Mucosa of rectum (tissue), 2 donors: ENCODE results near the gene VWA5B2.
"Not testable (repeated sequence)": the region's sequence is repeated elsewhere in the genome, so short reads cannot be mapped to it uniquely, and the experiment has no call there.

ENCODE experiments used
- H3K27ac ChIP-seq, 2 donors: one replicate each; pipeline ENCODE4 v1.7.0; 2013; ENCODE audit warnings: inconsistent platforms in 2 of 2, low read depth in 2 of 2, low read length in 2 of 2
- H3K27me3 ChIP-seq, 2 donors: one replicate each; pipeline ENCODE4 v1.7.0; 2013; ENCODE audit warnings: low read length in 2 of 2; ENCODE audit not compliant: control insufficient read depth in 2 of 2, insufficient read depth in 2 of 2
- H3K36me3 ChIP-seq, 2 donors: one replicate each; pipeline ENCODE4 v1.7.0; 2013; ENCODE audit warnings: low read length in 2 of 2; ENCODE audit not compliant: control insufficient read depth in 2 of 2, insufficient read depth in 2 of 2
- H3K4me1 ChIP-seq, 2 donors: one replicate each; pipeline ENCODE4 v1.7.0; 2013; ENCODE audit warnings: low read length in 2 of 2, mild to moderate bottlenecking in 1 of 2; ENCODE audit not compliant: control insufficient read depth in 2 of 2, insufficient read depth in 2 of 2
- H3K4me3 ChIP-seq, 2 donors: one replicate each; pipeline ENCODE4 v1.7.0; 2013; ENCODE audit warnings: low read length in 2 of 2
- H3K9ac ChIP-seq, 2 donors: one replicate each; pipeline ENCODE4 v1.7.0; 2013; ENCODE audit warnings: low read length in 2 of 2, low read depth in 1 of 2, mild to moderate bottlenecking in 1 of 2
- H3K9me3 ChIP-seq, 2 donors: one replicate each; pipeline ENCODE4 v1.7.0; 2013; ENCODE audit warnings: low read length in 2 of 2; ENCODE audit not compliant: control insufficient read depth in 2 of 2
- donor health status: healthy.
- donor health status: Normal muscosa, but diverticular disease.

VWA5B2 gene

GRCh38 chr3:184257083-184257915 is 27.9 kb downstream of the VWA5B2 start:
- Histone ChIP-seq H3K4me1 (peaks cover 4 to 5% of the 10 kb centered on the region in 2 donors), H3K27ac (no peak overlapping the region), H3K9ac (no peak overlapping the region), H3K36me3 (no peaks in the 10 kb centered on the region), H3K9me3 (no peaks in the 10 kb centered on the region), H3K27me3 (peaks cover 16 to 19% of the 10 kb centered on the region in 2 donors), H3K4me3 (no peak overlapping the region)

DNA sequence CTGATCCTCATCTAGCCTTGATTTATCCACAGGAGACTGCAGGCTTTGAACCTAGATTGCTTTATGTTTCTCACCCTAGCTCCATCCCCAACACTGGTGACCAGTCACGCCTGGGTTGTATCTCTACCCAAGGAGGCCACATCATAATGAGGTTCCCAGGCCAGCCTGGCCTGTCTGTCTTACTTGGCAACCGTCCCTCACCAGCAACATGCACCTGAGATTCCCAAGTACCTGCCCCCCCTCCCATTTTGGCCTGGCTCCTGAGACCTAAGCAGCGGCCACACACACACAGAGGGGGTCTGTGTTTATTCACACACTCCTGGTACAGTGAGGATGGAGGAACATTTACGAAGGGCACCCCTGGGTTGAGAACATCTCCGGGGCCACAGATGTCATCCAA is 29.5 kb downstream of the VWA5B2 start:
- Histone ChIP-seq H3K4me1 (peaks cover 4 to 5% of the 10 kb centered on the region in 2 donors), H3K27me3 (peaks cover 23 to 24% of the 10 kb centered on the region in 2 donors), H3K4me3 (no peak overlapping the region)

DNA sequence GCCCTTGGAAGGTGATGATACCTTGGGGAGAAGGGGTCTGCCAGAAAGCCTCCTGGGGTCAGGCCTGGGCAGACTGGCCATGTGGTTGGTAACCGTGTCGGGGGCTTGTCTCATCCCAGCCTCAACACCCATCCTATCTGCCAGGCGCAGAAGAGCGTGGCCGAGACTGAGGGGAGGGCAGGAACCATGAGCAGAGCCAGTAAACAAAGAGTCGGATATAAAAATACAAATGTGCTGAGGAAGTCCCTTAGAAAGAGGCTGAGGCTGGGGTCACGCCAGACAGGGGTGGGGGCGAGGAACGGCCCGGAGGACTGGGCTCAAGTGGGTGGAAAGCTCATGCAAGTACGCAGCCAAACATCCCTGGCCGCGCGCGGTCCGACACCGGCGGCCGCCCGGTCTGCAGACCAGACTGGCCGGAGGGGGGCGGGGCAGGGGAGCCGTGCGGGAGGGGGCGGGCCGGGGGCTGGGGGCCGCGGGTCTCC is 30.1 kb downstream of the VWA5B2 start:
- Histone ChIP-seq H3K4me3 (no peak overlapping the region), H3K9ac (no peak overlapping the region), H3K9me3 (no peaks in the 10 kb centered on the region), H3K27ac (no peak overlapping the region), H3K36me3 (no peaks in the 10 kb centered on the region), H3K27me3 (peaks cover 24 to 25% of the 10 kb centered on the region in 2 donors), H3K4me1 (peaks cover 4 to 5% of the 10 kb centered on the region in 2 donors)

More for the DNA sequence above, 29.5 kb downstream of the VWA5B2 start:
- H3K27ac ChIP-seq, result no peak overlapping the region
- no peaks in the 10 kb centered on the region for H3K36me3 ChIP-seq
- H3K9me3 ChIP-seq, result no peaks in the 10 kb centered on the region
- H3K9ac ChIP-seq, result no peak overlapping the region

DNA sequence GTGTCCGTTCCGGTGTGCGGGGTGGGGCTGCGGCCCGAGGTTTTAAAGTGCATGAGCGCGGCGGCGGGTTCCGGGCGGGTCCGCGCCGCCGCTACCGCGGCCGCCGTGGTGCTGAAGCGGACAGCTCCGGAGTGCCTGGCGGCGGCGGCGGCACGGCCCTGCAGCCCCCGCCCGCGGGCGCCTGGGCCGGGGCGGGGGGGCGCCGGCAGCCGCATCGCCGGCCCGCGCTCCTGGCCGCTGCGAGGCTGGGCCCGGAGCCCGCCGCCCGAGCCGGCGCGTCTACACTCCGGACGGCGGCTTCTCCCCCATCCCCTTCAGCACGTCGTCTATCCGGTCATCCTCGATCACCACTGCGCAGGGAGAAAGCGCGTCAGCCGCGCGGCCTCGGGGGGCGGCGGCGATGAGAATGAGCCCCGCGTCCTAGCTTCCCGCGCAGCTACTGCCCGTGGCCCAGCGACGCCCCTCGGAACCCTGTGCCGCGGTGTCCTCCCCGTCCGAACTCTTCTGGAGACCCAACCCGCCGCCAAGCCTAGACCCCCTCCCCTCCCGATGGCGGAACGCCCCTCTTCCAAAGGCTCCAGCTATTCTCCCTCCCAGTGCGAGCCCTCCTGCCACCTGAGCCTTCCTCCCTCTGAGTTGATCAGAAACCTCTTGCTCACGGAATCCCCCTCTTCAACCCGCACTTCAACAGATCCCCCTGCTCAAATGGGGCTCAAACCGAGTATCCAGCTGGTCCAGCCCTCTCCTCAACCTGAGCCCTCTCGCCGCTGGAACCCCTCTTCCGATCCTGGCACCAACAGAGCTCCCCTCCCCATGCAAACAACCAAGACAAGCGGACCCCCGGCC is 30.7 kb downstream of the VWA5B2 start:
- no peaks in the 10 kb centered on the region for H3K36me3 ChIP-seq
- no peak overlapping the region for H3K9ac ChIP-seq
- no peaks in the 10 kb centered on the region for H3K9me3 ChIP-seq
- peaks cover 4 to 5% of the 10 kb centered on the region in 2 donors for H3K4me1 ChIP-seq
- peak overlapping the region in 1 of 2 donors; percentile 35 for H3K4me3 ChIP-seq
- peaks cover 24 to 27% of the 10 kb centered on the region in 2 donors for H3K27me3 ChIP-seq
- H3K27ac ChIP-seq, result no peak overlapping the region

DNA sequence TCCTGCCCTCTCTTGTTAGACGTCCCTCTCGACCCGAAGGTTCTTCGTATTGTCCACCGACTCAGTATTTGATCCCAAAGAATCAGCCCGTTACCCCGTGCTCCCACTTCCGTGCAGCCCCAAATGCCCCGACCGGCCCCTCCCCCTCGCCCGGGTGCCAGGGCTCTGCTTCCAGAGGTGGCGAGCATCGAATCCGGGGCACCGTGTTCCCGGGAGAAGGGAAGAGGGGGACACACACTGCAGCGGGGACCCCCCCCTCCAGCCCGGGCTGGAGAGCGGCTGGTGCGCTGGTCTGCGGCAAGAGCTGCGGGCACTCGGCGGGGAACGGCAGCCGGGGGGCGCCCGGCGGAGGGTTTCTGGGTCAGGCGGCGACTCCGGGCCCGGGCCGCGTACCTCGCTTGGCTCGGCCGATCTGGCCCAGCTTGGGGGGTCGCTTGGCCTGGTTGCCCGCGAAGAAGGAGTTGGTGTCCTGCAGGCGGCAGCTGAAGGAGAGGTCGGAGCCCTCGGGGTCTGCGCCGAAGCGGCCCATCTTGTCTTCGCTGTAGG is 31.4 kb downstream of the VWA5B2 start:
- no peaks in the 10 kb centered on the region for H3K36me3 ChIP-seq
- no peak overlapping the region for H3K9ac ChIP-seq
- H3K4me1 ChIP-seq, result peaks cover 4 to 5% of the 10 kb centered on the region in 2 donors
- peak overlapping the region in 1 of 2 donors; percentile 35 for H3K4me3 ChIP-seq
- peaks cover 24 to 27% of the 10 kb centered on the region in 2 donors for H3K27me3 ChIP-seq
- no peak overlapping the region for H3K27ac ChIP-seq
- H3K9me3 ChIP-seq, result no peaks in the 10 kb centered on the region

DNA sequence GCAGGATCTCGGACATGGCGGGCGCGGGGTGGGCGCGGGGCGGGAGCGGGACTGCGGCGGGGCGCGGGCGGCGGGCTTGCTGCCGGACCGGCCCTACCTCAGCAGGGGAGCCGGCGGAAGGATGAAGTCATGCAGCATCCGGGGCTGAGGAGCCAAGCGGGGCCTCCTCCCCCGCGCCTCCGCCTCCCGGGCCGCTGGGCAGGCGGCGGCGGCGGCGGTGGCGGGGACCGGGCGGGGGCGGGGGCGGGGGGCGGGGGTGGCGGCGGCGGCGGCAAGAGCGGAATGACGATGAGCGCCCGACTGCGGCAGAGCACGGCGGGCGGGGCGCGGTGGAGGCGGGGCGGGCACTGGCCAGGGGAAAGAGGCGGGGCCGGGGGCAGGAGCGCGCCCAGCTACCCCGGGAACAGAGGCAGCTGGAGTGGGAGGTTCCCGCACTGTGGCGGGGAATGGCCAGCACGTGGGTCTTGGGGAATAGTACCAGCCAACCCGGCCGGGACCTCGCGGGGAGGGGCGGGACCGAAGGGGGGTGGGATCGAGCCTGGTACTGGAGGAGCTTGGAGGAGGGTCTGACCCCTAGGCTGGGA is 32.0 kb downstream of the VWA5B2 start, which contains the start of gene CAMK2N2:
CAMK2N2 (minus strand) TSS at position 284 of the 584 bp plus-strand sequence; CDS start at position 16, 268 bp downstream.
- no peaks in the 10 kb centered on the region for H3K36me3 ChIP-seq
- H3K4me1 ChIP-seq, result peaks cover 4 to 5% of the 10 kb centered on the region in 2 donors
- H3K27me3 ChIP-seq, result peaks cover 24 to 27% of the 10 kb centered on the region in 2 donors
- peak within 1 kb of the TSS; percentile 43 to 54 for H3K4me3 ChIP-seq
- no peak within 1 kb of the TSS for H3K9ac ChIP-seq
- H3K9me3 ChIP-seq, result no peaks in the 10 kb centered on the region
- H3K27ac ChIP-seq, result no peak within 1 kb of the TSS

DNA sequence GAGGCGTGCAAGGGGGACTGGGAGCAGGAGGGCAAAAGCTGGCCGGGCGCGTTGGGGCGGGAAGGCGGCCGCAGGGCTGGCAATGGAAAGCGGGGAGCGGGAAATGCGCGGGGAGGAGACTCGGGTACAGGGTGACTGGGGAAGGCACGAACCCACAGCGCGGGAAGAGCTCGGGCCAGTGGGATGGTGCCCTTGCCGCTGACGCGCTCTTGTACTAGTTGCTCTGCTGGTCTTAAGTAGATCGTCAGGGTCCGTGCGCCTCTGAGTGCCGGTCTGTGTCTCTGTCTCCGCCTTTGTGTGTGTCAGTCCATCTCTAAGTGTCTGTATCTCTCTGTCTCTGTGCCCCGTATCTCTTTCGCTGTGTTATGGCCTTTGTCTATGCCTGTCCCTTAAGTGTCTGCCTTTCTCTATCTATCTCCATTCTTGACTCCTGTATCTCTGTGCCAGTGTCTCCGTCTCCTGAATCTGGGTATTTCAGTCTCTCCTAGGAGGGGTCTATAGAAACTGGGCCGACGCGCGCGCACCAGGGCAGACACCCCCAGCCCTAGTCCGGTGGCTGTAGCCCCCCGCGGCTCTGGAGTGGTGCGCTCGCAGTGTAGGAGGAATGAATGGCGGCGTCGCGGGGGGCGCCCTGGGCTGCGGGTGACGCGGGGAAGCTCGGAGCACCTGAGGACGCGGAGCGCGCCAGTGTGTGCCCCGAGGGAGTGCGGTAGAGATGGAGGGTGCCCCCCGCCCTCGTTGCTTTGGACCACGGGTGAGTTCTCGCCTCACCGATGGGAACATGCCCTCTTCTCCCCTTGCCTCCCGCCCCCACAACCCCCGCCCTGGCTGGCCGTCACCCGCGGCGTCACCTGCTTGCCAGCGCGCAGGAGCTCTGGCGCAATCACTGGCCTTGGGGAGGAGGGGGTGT is 32.7 kb downstream of the VWA5B2 start:
- Histone ChIP-seq H3K9me3 (no peaks in the 10 kb centered on the region), H3K36me3 (no peaks in the 10 kb centered on the region), H3K27me3 (peaks cover 24 to 27% of the 10 kb centered on the region in 2 donors), H3K9ac (no peak overlapping the region), H3K27ac (no peak overlapping the region), H3K4me1 (peaks cover 4 to 5% of the 10 kb centered on the region in 2 donors), H3K4me3 (peak overlapping the region; percentile 43 to 54)

- no peak overlapping the region for H3K4me3 ChIP-seq
- H3K9me3 ChIP-seq, result no peaks in the 10 kb centered on the region
- no peak overlapping the region for H3K9ac ChIP-seq
- peaks cover 24 to 27% of the 10 kb centered on the region in 2 donors for H3K27me3 ChIP-seq
- no peaks in the 10 kb centered on the region for H3K36me3 ChIP-seq
- H3K4me1 ChIP-seq, result peaks cover 4 to 5% of the 10 kb centered on the region in 2 donors
- no peak overlapping the region for H3K27ac ChIP-seq
Measured at GRCh38 chr3:184262764-184263179, 33.4 kb downstream of the VWA5B2 start.

GRCh38 chr3:184267249-184267648 is 37.9 kb downstream of the VWA5B2 start:
- H3K36me3 ChIP-seq, H3K9ac ChIP-seq, H3K4me3 ChIP-seq, H3K9me3 ChIP-seq, H3K4me1 ChIP-seq, H3K27ac ChIP-seq: not testable (repeated sequence)
- peaks cover 6 to 11% of the 10 kb centered on the region in 2 donors for H3K27me3 ChIP-seq
